Suprapubic skin (tissue), 4 donors: ENCODE measurements around the gene CLEC2B. TPM values are rescaled to one million over a fixed set of nuclear protein-coding genes. Genes with fewer than 3 reads are reported as not detected.

Experiments used
- DNase-seq, 2 donors: peaks; one replicate each; pipeline ENCODE4 v3.0.0-alpha.2; 2019; ENCODE audit warnings: low spot score in 2 of 2
- H3K27ac ChIP-seq: fragments of 200-600 bp; sonication (generic); one replicate; pipeline ENCODE4 v1.5.1; 2019
- H3K27me3 ChIP-seq: fragments of 200-600 bp; sonication (generic); one replicate; pipeline ENCODE4 v1.5.1; 2019
- H3K36me3 ChIP-seq: fragments of 200-600 bp; sonication (generic); one replicate; pipeline ENCODE4 v1.5.1; 2019
- H3K4me1 ChIP-seq: fragments of 200-600 bp; sonication (generic); one replicate; pipeline ENCODE4 v1.5.1; 2019
- H3K4me3 ChIP-seq: fragments of 200-600 bp; sonication (generic); one replicate; pipeline ENCODE4 v1.5.1; 2019; ENCODE audit warnings: mild to moderate bottlenecking
- H3K9me3 ChIP-seq: fragments of 200-600 bp; sonication (generic); one replicate; pipeline ENCODE4 v1.5.1; 2019
- EP300 ChIP-seq: sonication (generic); formaldehyde crosslinking; IDR thresholded peaks from one replicate; pipeline ENCODE4 v1.6.1; 2017; ENCODE audit warnings: antibody characterized with exemption
- POLR2A ChIP-seq, 2 donors: fragments of 450-650 bp; IDR thresholded peaks; one replicate each; pipeline ENCODE4 v1.6.1; 2017; ENCODE audit warnings: antibody characterized with exemption in 2 of 2, mild to moderate bottlenecking in 2 of 2, moderate library complexity in 2 of 2
- POLR2AphosphoS5 ChIP-seq, 3 donors: sonication (generic); formaldehyde crosslinking; IDR thresholded peaks; one replicate each; pipeline ENCODE4 v1.6.1; 2017; ENCODE audit warnings: antibody characterized with exemption in 3 of 3
- WGBS: methylation state at CpG from one replicate; pipeline ENCODE4 v1.1.5; 2018; 5-methylcytosine and 5-hydroxymethylcytosine counted together
- total RNA-seq, 4 donors: library from RNA; depleted of rRNA; stranded (reverse); fragments of >200 nt; gene quantifications; one replicate each; pipeline ENCODE4 v1.1.0, GENCODE V29; 2016
- TF ChIP-seq, protein P1 (sequence below), 2 donors: fragments of 200-600 bp in 1 of 2; fragments of 450-650 bp in 1 of 2; sonication (generic) in 1 of 2; IDR thresholded peaks; one replicate each; pipeline ENCODE4 v1.5.1; 2016 to 2019; ENCODE audit warnings: antibody characterized with exemption in 2 of 2, mild to moderate bottlenecking in 1 of 2, moderate library complexity in 1 of 2

Gene CLEC2B
- total RNA-seq, result 10 to 100 TPM; 41.9 to 81.2 (median 53.5) TPM

DNA sequence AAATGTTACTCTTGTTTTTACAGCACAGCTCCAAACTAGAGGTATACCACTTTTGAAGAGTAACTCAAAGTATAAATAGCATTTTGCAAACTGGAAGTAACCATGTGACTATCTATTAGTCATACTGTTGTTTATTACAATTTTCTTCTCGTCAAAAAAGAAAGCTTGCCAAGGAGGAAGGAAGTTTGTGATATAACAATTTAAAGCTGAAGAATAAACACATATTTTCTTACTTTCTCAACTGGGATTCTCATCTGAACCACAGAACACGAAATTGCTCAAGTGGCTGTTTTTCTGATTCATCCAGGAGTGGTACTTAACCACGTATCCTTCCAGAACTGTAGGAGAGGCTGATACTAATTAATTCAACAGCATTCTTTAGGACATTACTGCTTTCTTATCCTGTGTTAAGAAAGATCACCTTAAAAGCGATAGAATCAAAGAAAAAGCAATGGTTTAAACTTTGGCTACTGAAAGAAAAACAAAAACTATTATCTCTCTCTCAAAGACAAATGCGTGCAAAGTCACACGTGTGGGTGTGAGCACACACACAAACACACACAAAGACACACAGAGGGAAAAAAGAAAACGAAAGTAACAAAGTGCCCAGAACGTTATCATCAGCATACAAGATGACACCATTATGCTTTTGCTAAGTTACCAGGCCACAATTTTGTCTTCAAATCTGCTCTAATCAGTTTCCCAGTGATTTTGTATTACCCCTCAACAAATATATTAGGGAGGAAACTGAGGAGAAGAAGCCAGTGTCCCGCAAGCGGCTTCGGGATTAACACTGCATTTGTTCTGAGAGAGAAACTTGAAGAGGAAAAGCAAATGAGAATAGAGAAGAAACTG lies at the start of gene CLEC2B:
TSS of gene CLEC2B (minus strand) at position 48 of the 855 bp plus-strand sequence.
- WGBS, result 8% methylated on average over 11 of the region's 11 CpGs
- DNase-seq, result no peak
- peak within 1 kb of the TSS; percentile 48 for H3K4me3 ChIP-seq
- H3K27me3 ChIP-seq, result no peaks in the 10 kb centered on the region
- H3K27ac ChIP-seq, result peak within 1 kb of the TSS; percentile 94
- TF ChIP-seq POLR2A (IDR thresholded peaks at IDR 0.05) (peak in 1 of 2 donors; percentile 56), POLR2AphosphoS5 (IDR thresholded peaks at IDR 0.05) (peak in 1 of 3 donors; percentile 7), EP300 (no peak)
- TF ChIP-seq, protein P1, sequence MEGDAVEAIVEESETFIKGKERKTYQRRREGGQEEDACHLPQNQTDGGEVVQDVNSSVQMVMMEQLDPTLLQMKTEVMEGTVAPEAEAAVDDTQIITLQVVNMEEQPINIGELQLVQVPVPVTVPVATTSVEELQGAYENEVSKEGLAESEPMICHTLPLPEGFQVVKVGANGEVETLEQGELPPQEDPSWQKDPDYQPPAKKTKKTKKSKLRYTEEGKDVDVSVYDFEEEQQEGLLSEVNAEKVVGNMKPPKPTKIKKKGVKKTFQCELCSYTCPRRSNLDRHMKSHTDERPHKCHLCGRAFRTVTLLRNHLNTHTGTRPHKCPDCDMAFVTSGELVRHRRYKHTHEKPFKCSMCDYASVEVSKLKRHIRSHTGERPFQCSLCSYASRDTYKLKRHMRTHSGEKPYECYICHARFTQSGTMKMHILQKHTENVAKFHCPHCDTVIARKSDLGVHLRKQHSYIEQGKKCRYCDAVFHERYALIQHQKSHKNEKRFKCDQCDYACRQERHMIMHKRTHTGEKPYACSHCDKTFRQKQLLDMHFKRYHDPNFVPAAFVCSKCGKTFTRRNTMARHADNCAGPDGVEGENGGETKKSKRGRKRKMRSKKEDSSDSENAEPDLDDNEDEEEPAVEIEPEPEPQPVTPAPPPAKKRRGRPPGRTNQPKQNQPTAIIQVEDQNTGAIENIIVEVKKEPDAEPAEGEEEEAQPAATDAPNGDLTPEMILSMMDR (IDR thresholded peaks at IDR 0.05), result no peak
- peaks cover 30% of the 10 kb centered on the region for H3K4me1 ChIP-seq
- no peaks in the 10 kb centered on the region for H3K9me3 ChIP-seq
- no peaks in the 10 kb centered on the region for H3K36me3 ChIP-seq

DNA sequence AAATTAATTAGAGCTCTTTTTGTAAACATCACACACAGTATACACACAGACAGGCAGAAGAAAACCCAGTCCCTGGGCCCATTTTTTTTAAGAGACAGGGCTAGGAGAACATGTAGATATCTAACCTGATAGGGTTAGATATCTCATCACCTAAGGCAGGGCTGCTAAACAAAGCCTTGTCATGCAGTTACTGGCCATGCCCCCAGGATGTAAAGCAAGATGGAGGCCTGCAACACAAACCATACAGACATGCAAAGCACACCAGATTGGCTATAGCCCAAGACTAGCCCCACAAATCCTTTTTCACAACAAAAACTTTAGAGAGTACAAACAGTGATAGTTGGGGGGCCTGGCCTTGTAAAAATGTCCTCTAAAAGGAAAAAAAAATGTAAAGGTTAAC lies 42.6 kb upstream of the CLEC2B start:
- DNase-seq, result no peak
- Histone ChIP-seq H3K36me3 (no peaks in the 10 kb centered on the region), H3K9me3 (peaks cover 8% of the 10 kb centered on the region), H3K4me3 (no peak overlapping the region), H3K27ac (no peak overlapping the region), H3K27me3 (no peaks in the 10 kb centered on the region), H3K4me1 (no peaks in the 10 kb centered on the region)
- TF ChIP-seq, protein P1 (IDR thresholded peaks at IDR 0.05), result no peak
- TF ChIP-seq POLR2AphosphoS5 (IDR thresholded peaks at IDR 0.05), result no peak
- no peak for TF ChIP-seq EP300
- TF ChIP-seq POLR2A (IDR thresholded peaks at IDR 0.05), result no peak

DNA sequence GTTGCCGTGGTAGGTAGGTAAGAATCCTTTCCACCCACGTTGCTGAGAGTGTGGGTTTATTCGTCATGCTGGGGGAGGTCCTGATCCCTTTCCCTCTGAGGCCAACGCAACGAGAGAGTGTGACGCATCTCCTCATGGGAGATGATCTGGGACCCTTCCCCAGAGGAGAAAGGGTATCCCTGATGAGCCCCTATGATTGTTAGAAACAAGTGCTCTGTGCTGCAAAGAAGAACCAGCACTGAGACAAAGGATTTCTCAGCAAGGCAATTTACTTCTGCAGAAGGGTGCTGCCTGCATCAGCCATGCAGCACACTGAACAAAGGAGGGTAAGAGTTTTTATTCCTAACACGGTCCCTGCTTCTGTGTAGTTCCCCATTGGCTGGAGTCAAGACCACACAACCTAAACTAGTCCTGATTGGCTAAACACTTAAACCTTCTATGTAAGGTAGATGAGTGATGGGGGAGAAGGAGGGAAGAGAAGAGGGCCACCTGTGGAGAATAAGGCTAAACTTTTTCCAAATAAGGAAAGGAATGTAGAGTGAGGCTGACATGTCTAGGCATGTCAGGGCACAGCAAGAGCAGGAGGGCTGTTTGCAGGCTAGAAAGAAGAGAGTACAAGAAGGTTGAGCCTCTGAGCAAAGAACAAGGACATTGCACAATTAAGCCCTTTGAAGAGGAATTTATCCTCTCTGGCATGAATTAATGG lies 41.7 kb upstream of the CLEC2B start:
- TF ChIP-seq EP300 (no peak), POLR2A (IDR thresholded peaks at IDR 0.05) (no peak), POLR2AphosphoS5 (IDR thresholded peaks at IDR 0.05) (no peak)
- TF ChIP-seq, protein P1 (IDR thresholded peaks at IDR 0.05), result no peak
- no peak overlapping the region for H3K4me3 ChIP-seq
- no peaks in the 10 kb centered on the region for H3K4me1 ChIP-seq
- no peaks in the 10 kb centered on the region for H3K27me3 ChIP-seq
- no peaks in the 10 kb centered on the region for H3K36me3 ChIP-seq
- 77% methylated on average over 7 of the region's 7 CpGs for WGBS
- no peak for DNase-seq
- peaks cover 8% of the 10 kb centered on the region for H3K9me3 ChIP-seq
- H3K27ac ChIP-seq, result no peak overlapping the region

DNA sequence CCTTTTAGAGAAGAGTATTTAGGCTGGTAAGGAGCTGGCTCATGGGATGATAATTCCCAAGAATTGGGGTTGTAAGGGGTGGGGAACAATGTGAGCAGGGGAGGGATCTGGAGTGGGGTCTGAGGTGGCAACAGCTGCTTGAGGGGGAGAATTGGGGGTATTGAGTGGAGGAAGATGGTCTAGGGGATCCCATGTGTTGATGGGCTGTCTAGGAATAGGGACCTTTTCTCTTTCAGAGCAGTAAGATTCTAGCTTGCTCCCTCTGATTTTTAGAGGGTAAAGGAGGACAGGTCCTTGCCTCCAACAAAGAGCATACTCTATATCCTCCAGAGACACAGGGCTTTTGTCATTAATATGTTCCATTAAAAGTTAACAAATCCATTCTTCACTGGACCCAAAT lies 40.6 kb upstream of the CLEC2B start:
- Histone ChIP-seq H3K27me3 (no peaks in the 10 kb centered on the region), H3K4me3 (no peak overlapping the region), H3K27ac (no peak overlapping the region), H3K4me1 (no peaks in the 10 kb centered on the region), H3K9me3 (peaks cover 8% of the 10 kb centered on the region), H3K36me3 (no peaks in the 10 kb centered on the region)
- TF ChIP-seq POLR2AphosphoS5 (IDR thresholded peaks at IDR 0.05) (no peak), EP300 (no peak), POLR2A (IDR thresholded peaks at IDR 0.05) (no peak)
- TF ChIP-seq, protein P1 (IDR thresholded peaks at IDR 0.05), result no peak
- DNase-seq, result no peak

DNA sequence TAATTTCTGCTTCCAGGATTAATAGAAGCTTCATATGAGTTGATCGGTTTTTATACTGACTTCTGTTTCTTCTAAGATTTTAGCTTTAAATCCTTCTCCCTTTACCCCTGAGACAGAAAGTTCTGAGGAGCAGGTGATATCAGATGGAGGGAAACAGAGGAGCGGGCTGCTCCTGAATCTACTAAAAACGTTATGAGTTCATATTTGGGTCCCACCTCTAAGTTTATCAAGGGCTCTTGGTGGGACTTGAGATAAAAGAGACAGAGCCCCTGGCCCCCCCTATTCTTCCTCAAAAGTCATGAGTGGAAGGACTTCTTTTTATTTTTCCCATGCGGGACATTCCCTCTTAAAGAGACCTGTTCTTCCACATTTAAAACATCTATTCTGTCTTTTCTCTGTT lies 39.2 kb upstream of the CLEC2B start:
- TF ChIP-seq, protein P1 (IDR thresholded peaks at IDR 0.05), result no peak
- TF ChIP-seq EP300 (no peak), POLR2A (IDR thresholded peaks at IDR 0.05) (no peak), POLR2AphosphoS5 (IDR thresholded peaks at IDR 0.05) (no peak)
- H3K9me3 ChIP-seq, result peaks cover 8% of the 10 kb centered on the region
- no peaks in the 10 kb centered on the region for H3K36me3 ChIP-seq
- no peak for DNase-seq
- no peaks in the 10 kb centered on the region for H3K27me3 ChIP-seq
- no peaks in the 10 kb centered on the region for H3K4me1 ChIP-seq
- no peak overlapping the region for H3K27ac ChIP-seq
- WGBS, result 95% methylated on average over 4 of the region's 4 CpGs
- no peak overlapping the region for H3K4me3 ChIP-seq
